ENCODE data around the gene TAF1A. TPM values are rescaled to one million over a fixed set of nuclear protein-coding genes. Genes with fewer than 3 reads are reported as not detected.

TAF1A gene
- total and polyA plus RNA-seq, 4 donors = 3.1 to 12.5 (median 6.3) TPM

- no peaks in the 10 kb centered on the region for H3K36me3 ChIP-seq (ENCODE audit: control insufficient read depth in 1 of 2, insufficient read depth in 2 of 2, low read length in 1 of 2)
- 90 to 91% methylated on average over 2 of the region's 2 CpGs for WGBS, 2 donors
- intact Hi-C loops (cut with DNase I) = loop anchor here in 1 of 2 donors (10.0 kb wide), 1 partner anchor 48 kb away; no protein-coding TSS in a partner anchor
- no peak for ATAC-seq (ENCODE audit: low FRiP score)
- no peak overlapping the region for H3K4me3 ChIP-seq (ENCODE audit: low read length in 2 of 2)
- H3K27ac ChIP-seq (ENCODE audit: low read depth in 1 of 2, low read length in 2 of 2) = no peak overlapping the region
- H3K4me1 ChIP-seq (ENCODE audit: control insufficient read depth in 1 of 2, insufficient read depth in 2 of 2, low read length in 2 of 2) = peaks cover 2 to 4% of the 10 kb centered on the region in 2 donors
- H3K27me3 ChIP-seq (ENCODE audit: control insufficient read depth in 1 of 2, insufficient read depth in 2 of 2, low read length in 1 of 2) = no peaks in the 10 kb centered on the region
- H3K9me3 ChIP-seq (ENCODE audit: control insufficient read depth, low read length) = no peaks in the 10 kb centered on the region
- DNase-seq = no peak
These were observed 2.9 kb downstream of the TAF1A start for GRCh38 chr1:222586842-222587241.

- 74 to 76% methylated on average over 5 of the region's 5 CpGs for WGBS, 2 donors
- ATAC-seq (ENCODE audit: low FRiP score) (no peak), DNase-seq (no peak)
- Histone ChIP-seq H3K36me3 (ENCODE audit: control insufficient read depth in 1 of 2, insufficient read depth in 2 of 2, low read length in 1 of 2) (no peaks in the 10 kb centered on the region), H3K27ac (ENCODE audit: low read depth in 1 of 2, low read length in 2 of 2) (no peak overlapping the region), H3K9me3 (ENCODE audit: control insufficient read depth, low read length) (no peaks in the 10 kb centered on the region), H3K27me3 (ENCODE audit: control insufficient read depth in 1 of 2, insufficient read depth in 2 of 2, low read length in 1 of 2) (no peaks in the 10 kb centered on the region), H3K4me1 (ENCODE audit: control insufficient read depth in 1 of 2, insufficient read depth in 2 of 2, low read length in 2 of 2) (peaks cover 0 to 2% of the 10 kb centered on the region in 2 donors), H3K4me3 (ENCODE audit: low read length in 2 of 2) (no peak overlapping the region)
- intact Hi-C loops (cut with DNase I) = loop anchor here in 1 of 2 donors (10.0 kb wide), 1 partner anchor 52 kb away; no protein-coding TSS in a partner anchor
These were observed 6.7 kb downstream of the TAF1A start for GRCh38 chr1:222583079-222583478.

- no peak for DNase-seq
- Histone ChIP-seq H3K4me3 (ENCODE audit: low read length in 2 of 2) (no peak overlapping the region), H3K36me3 (ENCODE audit: control insufficient read depth in 1 of 2, insufficient read depth in 2 of 2, low read length in 1 of 2) (no peaks in the 10 kb centered on the region), H3K9me3 (ENCODE audit: control insufficient read depth, low read length) (no peaks in the 10 kb centered on the region), H3K4me1 (ENCODE audit: control insufficient read depth in 1 of 2, insufficient read depth in 2 of 2, low read length in 2 of 2) (peaks cover 0 to 2% of the 10 kb centered on the region in 2 donors), H3K27ac (ENCODE audit: low read depth in 1 of 2, low read length in 2 of 2) (no peak overlapping the region), H3K27me3 (ENCODE audit: control insufficient read depth in 1 of 2, insufficient read depth in 2 of 2, low read length in 1 of 2) (no peaks in the 10 kb centered on the region)
- ATAC-seq (ENCODE audit: low FRiP score) = no peak
- intact Hi-C loops (cut with DNase I) = loop anchor here in 1 of 2 donors (10.0 kb wide), 1 partner anchor 53 kb away; no protein-coding TSS in a partner anchor
- 85 to 86% methylated on average over 4 of the region's 4 CpGs for WGBS, 2 donors
These were observed 7.5 kb downstream of the TAF1A start for GRCh38 chr1:222582099-222582774.

GRCh38 chr1:222579316-222579715, 10.4 kb downstream of the TAF1A start:
- Histone ChIP-seq H3K4me3 (ENCODE audit: low read length in 2 of 2) (no peak overlapping the region), H3K4me1 (ENCODE audit: control insufficient read depth in 1 of 2, insufficient read depth in 2 of 2, low read length in 2 of 2) (no peaks in the 10 kb centered on the region), H3K27ac (ENCODE audit: low read depth in 1 of 2, low read length in 2 of 2) (no peak overlapping the region), H3K9me3 (ENCODE audit: control insufficient read depth, low read length) (no peaks in the 10 kb centered on the region), H3K36me3 (ENCODE audit: control insufficient read depth in 1 of 2, insufficient read depth in 2 of 2, low read length in 1 of 2) (peaks cover 0 to 3% of the 10 kb centered on the region in 2 donors), H3K27me3 (ENCODE audit: control insufficient read depth in 1 of 2, insufficient read depth in 2 of 2, low read length in 1 of 2) (no peaks in the 10 kb centered on the region)
- intact Hi-C loops (cut with DNase I) = no loop called here
- DNase-seq = no peak
- no peak for ATAC-seq (ENCODE audit: low FRiP score)
- WGBS, 2 donors = 79 to 81% methylated on average over 3 of the region's 3 CpGs

- H3K27ac ChIP-seq (ENCODE audit: low read depth in 1 of 2, low read length in 2 of 2) = no peak overlapping the region
- H3K4me1 ChIP-seq (ENCODE audit: control insufficient read depth in 1 of 2, insufficient read depth in 2 of 2, low read length in 2 of 2) = no peaks in the 10 kb centered on the region
- DNase-seq (no peak), ATAC-seq (ENCODE audit: low FRiP score) (no peak)
- 96 to 97% methylated on average over 1 of the region's 1 CpG for WGBS, 2 donors
- H3K9me3 ChIP-seq (ENCODE audit: control insufficient read depth, low read length) = no peaks in the 10 kb centered on the region
- intact Hi-C loops (cut with DNase I) = no loop called here
- no peak overlapping the region for H3K4me3 ChIP-seq (ENCODE audit: low read length in 2 of 2)
- H3K36me3 ChIP-seq (ENCODE audit: control insufficient read depth in 1 of 2, insufficient read depth in 2 of 2, low read length in 1 of 2) = peaks cover 0 to 5% of the 10 kb centered on the region in 2 donors
- no peaks in the 10 kb centered on the region for H3K27me3 ChIP-seq (ENCODE audit: control insufficient read depth in 1 of 2, insufficient read depth in 2 of 2, low read length in 1 of 2)
These were observed 18.9 kb downstream of the TAF1A start for GRCh38 chr1:222570837-222571236.

GRCh38 chr1:222561656-222562055, 28.1 kb downstream of the TAF1A start:
- no peaks in the 10 kb centered on the region for H3K27me3 ChIP-seq (ENCODE audit: control insufficient read depth in 1 of 2, insufficient read depth in 2 of 2, low read length in 1 of 2)
- no peak for DNase-seq
- peaks cover 0 to 6% of the 10 kb centered on the region in 2 donors for H3K36me3 ChIP-seq (ENCODE audit: control insufficient read depth in 1 of 2, insufficient read depth in 2 of 2, low read length in 1 of 2)
- intact Hi-C loops (cut with DNase I) = no loop called here
- no peak overlapping the region for H3K27ac ChIP-seq (ENCODE audit: low read depth in 1 of 2, low read length in 2 of 2)
- no peaks in the 10 kb centered on the region for H3K4me1 ChIP-seq (ENCODE audit: control insufficient read depth in 1 of 2, insufficient read depth in 2 of 2, low read length in 2 of 2)
- no peaks in the 10 kb centered on the region for H3K9me3 ChIP-seq (ENCODE audit: control insufficient read depth, low read length)
- no peak overlapping the region for H3K4me3 ChIP-seq (ENCODE audit: low read length in 2 of 2)
- ATAC-seq (ENCODE audit: low FRiP score) = no peak
- 94 to 100% methylated on average over 1 of the region's 1 CpG for WGBS, 2 donors

GRCh38 chr1:222557574-222557973, 32.2 kb downstream of the TAF1A start:
- Histone ChIP-seq H3K36me3 (ENCODE audit: control insufficient read depth in 1 of 2, insufficient read depth in 2 of 2, low read length in 1 of 2) (peaks cover 0 to 5% of the 10 kb centered on the region in 2 donors), H3K9me3 (ENCODE audit: control insufficient read depth, low read length) (no peaks in the 10 kb centered on the region), H3K4me1 (ENCODE audit: control insufficient read depth in 1 of 2, insufficient read depth in 2 of 2, low read length in 2 of 2) (no peaks in the 10 kb centered on the region), H3K27me3 (ENCODE audit: control insufficient read depth in 1 of 2, insufficient read depth in 2 of 2, low read length in 1 of 2) (no peaks in the 10 kb centered on the region), H3K27ac (ENCODE audit: low read depth in 1 of 2, low read length in 2 of 2) (no peak overlapping the region), H3K4me3 (ENCODE audit: low read length in 2 of 2) (no peak overlapping the region)
- WGBS, 2 donors = 96 to 97% methylated on average over 7 of the region's 7 CpGs
- intact Hi-C loops (cut with DNase I) = no loop called here
- DNase-seq (no peak), ATAC-seq (ENCODE audit: low FRiP score) (no peak)

GRCh38 chr1:222557148-222557547, 32.6 kb downstream of the TAF1A start:
- Histone ChIP-seq H3K4me3 (ENCODE audit: low read length in 2 of 2) (no peak overlapping the region), H3K4me1 (ENCODE audit: control insufficient read depth in 1 of 2, insufficient read depth in 2 of 2, low read length in 2 of 2) (no peaks in the 10 kb centered on the region), H3K27me3 (ENCODE audit: control insufficient read depth in 1 of 2, insufficient read depth in 2 of 2, low read length in 1 of 2) (no peaks in the 10 kb centered on the region), H3K36me3 (ENCODE audit: control insufficient read depth in 1 of 2, insufficient read depth in 2 of 2, low read length in 1 of 2) (peaks cover 0 to 5% of the 10 kb centered on the region in 2 donors), H3K27ac (ENCODE audit: low read depth in 1 of 2, low read length in 2 of 2) (no peak overlapping the region), H3K9me3 (ENCODE audit: control insufficient read depth, low read length) (no peaks in the 10 kb centered on the region)
- DNase-seq = no peak
- WGBS, 2 donors = 67% methylated on average over 6 of the region's 6 CpGs
- intact Hi-C loops (cut with DNase I) = no loop called here
- ATAC-seq (ENCODE audit: low FRiP score) = no peak

- H3K9me3 ChIP-seq (ENCODE audit: control insufficient read depth, low read length) = no peaks in the 10 kb centered on the region
- DNase-seq (no peak), ATAC-seq (ENCODE audit: low FRiP score) (no peak)
- 86 to 87% methylated on average over 2 of the region's 2 CpGs for WGBS, 2 donors
- no peak overlapping the region for H3K27ac ChIP-seq (ENCODE audit: low read depth in 1 of 2, low read length in 2 of 2)
- no peak overlapping the region for H3K4me3 ChIP-seq (ENCODE audit: low read length in 2 of 2)
- intact Hi-C loops (cut with DNase I) = no loop called here
- no peaks in the 10 kb centered on the region for H3K4me1 ChIP-seq (ENCODE audit: control insufficient read depth in 1 of 2, insufficient read depth in 2 of 2, low read length in 2 of 2)
- H3K36me3 ChIP-seq (ENCODE audit: control insufficient read depth in 1 of 2, insufficient read depth in 2 of 2, low read length in 1 of 2) = peaks cover 0 to 5% of the 10 kb centered on the region in 2 donors
- H3K27me3 ChIP-seq (ENCODE audit: control insufficient read depth in 1 of 2, insufficient read depth in 2 of 2, low read length in 1 of 2) = no peaks in the 10 kb centered on the region
These were observed 33.6 kb downstream of the TAF1A start for GRCh38 chr1:222555992-222556615.
